ENCODE measurements around the gene GABPA. TPM values are rescaled to one million over a fixed set of nuclear protein-coding genes. Genes with fewer than 3 reads are reported as not detected.

The GABPA gene
- total and polyA plus RNA-seq, 2 of the 13 experiments (the other 11 are each of a cell fraction or from before 2014, with no cell fraction given), result 7.4 to 13.2 TPM

DNA sequence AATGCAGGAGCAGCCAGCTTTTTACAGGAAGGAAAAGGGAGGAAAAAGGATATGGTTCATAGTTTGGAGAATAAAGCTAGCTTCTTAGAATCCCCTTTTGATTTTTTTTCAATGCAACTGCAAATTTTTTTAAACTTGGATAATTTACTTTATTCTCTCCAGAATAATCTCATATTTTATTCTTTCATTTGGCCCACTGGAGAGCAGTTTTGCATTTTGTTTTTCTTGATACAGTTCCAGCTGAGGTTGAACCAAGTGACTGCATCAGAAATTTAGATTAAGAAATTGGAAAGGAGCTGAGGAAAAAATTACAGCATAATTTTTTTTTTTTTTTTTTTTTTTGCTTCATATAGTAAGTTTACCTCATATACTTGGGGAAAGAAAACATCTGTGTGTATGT lies 22.8 kb downstream of the GABPA start:
- no peak overlapping the region for H3K9ac ChIP-seq (ENCODE audit: insufficient read depth, low read depth, low read length)
- FAIRE-seq (no peak), ATAC-seq (no peak), DNase-seq (ENCODE audit: low spot score) (no peak)
- POLR2A ChIA-PET, result no interaction called here
- no peaks in the 10 kb centered on the region for H3K79me2 ChIP-seq (ENCODE audit: insufficient read depth, low read length)
- H3K4me3 ChIP-seq (replicated peaks in 1 of 3; ENCODE audit: insufficient read depth in 1 of 3, low read depth in 2 of 3, low read length in 3 of 3), result no peak overlapping the region
- peaks cover 7 to 47% of the 10 kb centered on the region in 2 experiments for H3K36me3 ChIP-seq (replicated peaks in 1 of 2; ENCODE audit: control insufficient read depth in 1 of 2, insufficient read depth in 2 of 2, low read length in 2 of 2)
- BruUV-seq (replicated peaks), result no TSS peak
- CTCF ChIA-PET (ENCODE audit: low intra/inter-chr PET ratio, low total read pairs), result no interaction called here
- H3K4me2 ChIP-seq (ENCODE audit: low read depth, low read length), result no peak overlapping the region
- intact Hi-C loops (cut with micrococcal nuclease; ENCODE audit: unreplicated experiment), result no loop called here
- H3K4me1 ChIP-seq (ENCODE audit: insufficient read depth, low read length), result no peaks in the 10 kb centered on the region
- no peaks in the 10 kb centered on the region for H4K20me1 ChIP-seq (ENCODE audit: insufficient read depth, low read length)
- in situ Hi-C loops (cut with HindIII; ENCODE audit: extremely low pct_ligation_motif_present, low pct_unique_long_range_greater_than_20kb), result no loop called here
- no peak overlapping the region for H3K27ac ChIP-seq (ENCODE audit: extremely low read length, insufficient read depth, low read length)
- no peak overlapping the region for H2AFZ ChIP-seq (ENCODE audit: low read length)
- H3K9me3 ChIP-seq (ENCODE audit: low read length), result no peaks in the 10 kb centered on the region
- H3K27me3 ChIP-seq (ENCODE audit: control insufficient read depth in 1 of 2, insufficient read depth in 2 of 2, low read length in 2 of 2), result no peaks in the 10 kb centered on the region
- TF ChIP-seq CREB1 (IDR thresholded peaks at IDR 0.05), result no peak
- TF ChIP-seq CREB1 (CRISPR knock-in tag; IDR thresholded peaks at IDR 0.05), result no peak
- no peak for TF ChIP-seq KLF12 (CRISPR knock-in tag; IDR thresholded peaks at IDR 0.05; ENCODE audit: borderline replicate concordance)
- TF ChIP-seq, protein P1, sequence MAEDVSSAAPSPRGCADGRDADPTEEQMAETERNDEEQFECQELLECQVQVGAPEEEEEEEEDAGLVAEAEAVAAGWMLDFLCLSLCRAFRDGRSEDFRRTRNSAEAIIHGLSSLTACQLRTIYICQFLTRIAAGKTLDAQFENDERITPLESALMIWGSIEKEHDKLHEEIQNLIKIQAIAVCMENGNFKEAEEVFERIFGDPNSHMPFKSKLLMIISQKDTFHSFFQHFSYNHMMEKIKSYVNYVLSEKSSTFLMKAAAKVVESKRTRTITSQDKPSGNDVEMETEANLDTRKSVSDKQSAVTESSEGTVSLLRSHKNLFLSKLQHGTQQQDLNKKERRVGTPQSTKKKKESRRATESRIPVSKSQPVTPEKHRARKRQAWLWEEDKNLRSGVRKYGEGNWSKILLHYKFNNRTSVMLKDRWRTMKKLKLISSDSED (CRISPR knock-in tag; IDR thresholded peaks at IDR 0.05), result no peak
- TF ChIP-seq, protein P2, sequence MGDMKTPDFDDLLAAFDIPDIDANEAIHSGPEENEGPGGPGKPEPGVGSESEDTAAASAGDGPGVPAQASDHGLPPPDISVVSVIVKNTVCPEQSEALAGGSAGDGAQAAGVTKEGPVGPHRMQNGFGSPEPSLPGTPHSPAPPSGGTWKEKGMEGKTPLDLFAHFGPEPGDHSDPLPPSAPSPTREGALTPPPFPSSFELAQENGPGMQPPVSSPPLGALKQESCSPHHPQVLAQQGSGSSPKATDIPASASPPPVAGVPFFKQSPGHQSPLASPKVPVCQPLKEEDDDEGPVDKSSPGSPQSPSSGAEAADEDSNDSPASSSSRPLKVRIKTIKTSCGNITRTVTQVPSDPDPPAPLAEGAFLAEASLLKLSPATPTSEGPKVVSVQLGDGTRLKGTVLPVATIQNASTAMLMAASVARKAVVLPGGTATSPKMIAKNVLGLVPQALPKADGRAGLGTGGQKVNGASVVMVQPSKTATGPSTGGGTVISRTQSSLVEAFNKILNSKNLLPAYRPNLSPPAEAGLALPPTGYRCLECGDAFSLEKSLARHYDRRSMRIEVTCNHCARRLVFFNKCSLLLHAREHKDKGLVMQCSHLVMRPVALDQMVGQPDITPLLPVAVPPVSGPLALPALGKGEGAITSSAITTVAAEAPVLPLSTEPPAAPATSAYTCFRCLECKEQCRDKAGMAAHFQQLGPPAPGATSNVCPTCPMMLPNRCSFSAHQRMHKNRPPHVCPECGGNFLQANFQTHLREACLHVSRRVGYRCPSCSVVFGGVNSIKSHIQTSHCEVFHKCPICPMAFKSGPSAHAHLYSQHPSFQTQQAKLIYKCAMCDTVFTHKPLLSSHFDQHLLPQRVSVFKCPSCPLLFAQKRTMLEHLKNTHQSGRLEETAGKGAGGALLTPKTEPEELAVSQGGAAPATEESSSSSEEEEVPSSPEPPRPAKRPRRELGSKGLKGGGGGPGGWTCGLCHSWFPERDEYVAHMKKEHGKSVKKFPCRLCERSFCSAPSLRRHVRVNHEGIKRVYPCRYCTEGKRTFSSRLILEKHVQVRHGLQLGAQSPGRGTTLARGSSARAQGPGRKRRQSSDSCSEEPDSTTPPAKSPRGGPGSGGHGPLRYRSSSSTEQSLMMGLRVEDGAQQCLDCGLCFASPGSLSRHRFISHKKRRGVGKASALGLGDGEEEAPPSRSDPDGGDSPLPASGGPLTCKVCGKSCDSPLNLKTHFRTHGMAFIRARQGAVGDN (CRISPR knock-in tag; IDR thresholded peaks at IDR 0.05), result no peak
- no peak for TF ChIP-seq RAD51 (IDR thresholded peaks at IDR 0.05; ENCODE audit: borderline replicate concordance)
- TF ChIP-seq ZNF746 (CRISPR knock-in tag; IDR thresholded peaks at IDR 0.05), result no peak
- TF ChIP-seq ZNF878 (CRISPR knock-in tag; IDR thresholded peaks at IDR 0.05), result no peak
- TF ChIP-seq, protein P3, sequence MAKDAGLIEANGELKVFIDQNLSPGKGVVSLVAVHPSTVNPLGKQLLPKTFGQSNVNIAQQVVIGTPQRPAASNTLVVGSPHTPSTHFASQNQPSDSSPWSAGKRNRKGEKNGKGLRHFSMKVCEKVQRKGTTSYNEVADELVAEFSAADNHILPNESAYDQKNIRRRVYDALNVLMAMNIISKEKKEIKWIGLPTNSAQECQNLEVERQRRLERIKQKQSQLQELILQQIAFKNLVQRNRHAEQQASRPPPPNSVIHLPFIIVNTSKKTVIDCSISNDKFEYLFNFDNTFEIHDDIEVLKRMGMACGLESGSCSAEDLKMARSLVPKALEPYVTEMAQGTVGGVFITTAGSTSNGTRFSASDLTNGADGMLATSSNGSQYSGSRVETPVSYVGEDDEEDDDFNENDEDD (CRISPR knock-in tag; IDR thresholded peaks at IDR 0.05; ENCODE audit: borderline replicate concordance), result no peak
- no peak for TF ChIP-seq SAP130 (CRISPR knock-in tag; IDR thresholded peaks at IDR 0.05; ENCODE audit: low read depth)
- no peak for TF ChIP-seq ZNF841 (CRISPR knock-in tag; IDR thresholded peaks at IDR 0.05; ENCODE audit: borderline replicate concordance)
- TF ChIP-seq, protein P4, sequence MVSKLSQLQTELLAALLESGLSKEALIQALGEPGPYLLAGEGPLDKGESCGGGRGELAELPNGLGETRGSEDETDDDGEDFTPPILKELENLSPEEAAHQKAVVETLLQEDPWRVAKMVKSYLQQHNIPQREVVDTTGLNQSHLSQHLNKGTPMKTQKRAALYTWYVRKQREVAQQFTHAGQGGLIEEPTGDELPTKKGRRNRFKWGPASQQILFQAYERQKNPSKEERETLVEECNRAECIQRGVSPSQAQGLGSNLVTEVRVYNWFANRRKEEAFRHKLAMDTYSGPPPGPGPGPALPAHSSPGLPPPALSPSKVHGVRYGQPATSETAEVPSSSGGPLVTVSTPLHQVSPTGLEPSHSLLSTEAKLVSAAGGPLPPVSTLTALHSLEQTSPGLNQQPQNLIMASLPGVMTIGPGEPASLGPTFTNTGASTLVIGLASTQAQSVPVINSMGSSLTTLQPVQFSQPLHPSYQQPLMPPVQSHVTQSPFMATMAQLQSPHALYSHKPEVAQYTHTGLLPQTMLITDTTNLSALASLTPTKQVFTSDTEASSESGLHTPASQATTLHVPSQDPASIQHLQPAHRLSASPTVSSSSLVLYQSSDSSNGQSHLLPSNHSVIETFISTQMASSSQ (IDR thresholded peaks at IDR 0.05; ENCODE audit: low read depth), result no peak
- TF ChIP-seq, protein P4 (CRISPR knock-in tag; IDR thresholded peaks at IDR 0.05; ENCODE audit: borderline replicate concordance), result no peak
